ENCODE results near the gene DDIT3. TPM values are rescaled to one million over a fixed set of nuclear protein-coding genes. Genes with fewer than 3 reads are reported as not detected.
"Not testable (repeated sequence)": the region's sequence is repeated elsewhere in the genome, so short reads cannot be mapped to it uniquely, and the experiment has no call there.

Gene DDIT3
- total RNA-seq, 1 donor from 2014 or later = 42.6 TPM

- no peak overlapping the region for H3K4me3 ChIP-seq (ENCODE audit: insufficient read depth, low read depth, low read length)
- H3K4me3 Mint-ChIP-seq (ENCODE audit: unreplicated experiment) = no peak overlapping the region
- peaks cover 59% of the 10 kb centered on the region for H3K36me3 ChIP-seq (ENCODE audit: insufficient read depth, low read length)
- H3K79me2 ChIP-seq (ENCODE audit: insufficient read depth, low read length) = peaks cover 33% of the 10 kb centered on the region
- H3K27ac ChIP-seq (ENCODE audit: low read depth, low read length) = no peak overlapping the region
- DNase-seq (ENCODE audit: low read depth) (no peak), FAIRE-seq (no peak)
- no peak overlapping the region for H3K4me2 ChIP-seq (ENCODE audit: low read length)
- H3K9ac ChIP-seq (ENCODE audit: low read length) = no peak overlapping the region
- peaks cover 79% of the 10 kb centered on the region for H4K20me1 ChIP-seq (ENCODE audit: insufficient read depth, low read length)
- H3K9me3 Mint-ChIP-seq (ENCODE audit: unreplicated experiment) = no peaks in the 10 kb centered on the region
- H3K27me3 ChIP-seq (ENCODE audit: insufficient read depth, low read length) = no peaks in the 10 kb centered on the region
- peaks cover 49% of the 10 kb centered on the region for H3K36me3 Mint-ChIP-seq (ENCODE audit: low read depth, unreplicated experiment)
- peaks cover 33% of the 10 kb centered on the region for H3K4me1 Mint-ChIP-seq (ENCODE audit: low read depth, unreplicated experiment)
- peaks cover 22% of the 10 kb centered on the region for H3K4me1 ChIP-seq (ENCODE audit: insufficient read depth, low read length)
- no peaks in the 10 kb centered on the region for H3K27me3 Mint-ChIP-seq (ENCODE audit: low read depth, unreplicated experiment)
- H3K9me3 ChIP-seq (ENCODE audit: insufficient read depth, low read depth, low read length) = no peaks in the 10 kb centered on the region
- H2AFZ ChIP-seq (ENCODE audit: low read depth, low read length) = no peak overlapping the region
- no peak overlapping the region for H3K27ac Mint-ChIP-seq (ENCODE audit: unreplicated experiment)
- TF ChIP-seq CTCF (IDR thresholded peaks at IDR 0.05; ENCODE audit: insufficient read depth, low read depth, low read length) (no peak), EZH2 (IDR thresholded peaks at IDR 0.05; ENCODE audit: insufficient read depth, low read length) (no peak)
Measured at GRCh38 chr12:57514720-57515407, 5.5 kb downstream of the DDIT3 start.

- not testable (repeated sequence) for H3K27ac ChIP-seq (ENCODE audit: low read depth, low read length); H3K27ac Mint-ChIP-seq (ENCODE audit: unreplicated experiment)
Measured at GRCh38 chr12:57514246-57514645, 6.1 kb downstream of the DDIT3 start.

GRCh38 chr12:57513677-57514076, 6.6 kb downstream of the DDIT3 start:
- not testable (repeated sequence) for H3K9ac ChIP-seq (ENCODE audit: low read length); H3K4me2 ChIP-seq (ENCODE audit: low read length); DNase-seq (ENCODE audit: low read depth); H3K27me3 ChIP-seq (ENCODE audit: insufficient read depth, low read length); FAIRE-seq; H3K9me3 ChIP-seq (ENCODE audit: insufficient read depth, low read depth, low read length); H3K4me3 ChIP-seq (ENCODE audit: insufficient read depth, low read depth, low read length); H3K27me3 Mint-ChIP-seq (ENCODE audit: low read depth, unreplicated experiment); H3K9me3 Mint-ChIP-seq (ENCODE audit: unreplicated experiment); H3K4me3 Mint-ChIP-seq (ENCODE audit: unreplicated experiment); H3K27ac ChIP-seq (ENCODE audit: low read depth, low read length); H2AFZ ChIP-seq (ENCODE audit: low read depth, low read length); H3K27ac Mint-ChIP-seq (ENCODE audit: unreplicated experiment)
- peaks cover 17% of the 10 kb centered on the region for H3K4me1 ChIP-seq (ENCODE audit: insufficient read depth, low read length)
- peaks cover 67% of the 10 kb centered on the region for H4K20me1 ChIP-seq (ENCODE audit: insufficient read depth, low read length)
- H3K79me2 ChIP-seq (ENCODE audit: insufficient read depth, low read length) = peaks cover 21% of the 10 kb centered on the region
- H3K36me3 Mint-ChIP-seq (ENCODE audit: low read depth, unreplicated experiment) = peaks cover 48% of the 10 kb centered on the region
- H3K4me1 Mint-ChIP-seq (ENCODE audit: low read depth, unreplicated experiment) = peaks cover 26% of the 10 kb centered on the region
- H3K36me3 ChIP-seq (ENCODE audit: insufficient read depth, low read length) = peaks cover 63% of the 10 kb centered on the region

More at GRCh38 chr12:57514246-57514645, 6.1 kb downstream of the DDIT3 start:
- not testable (repeated sequence) for H3K9ac ChIP-seq (ENCODE audit: low read length); H2AFZ ChIP-seq (ENCODE audit: low read depth, low read length); H3K4me2 ChIP-seq (ENCODE audit: low read length); H3K9me3 ChIP-seq (ENCODE audit: insufficient read depth, low read depth, low read length); DNase-seq (ENCODE audit: low read depth); H3K9me3 Mint-ChIP-seq (ENCODE audit: unreplicated experiment); H3K4me3 ChIP-seq (ENCODE audit: insufficient read depth, low read depth, low read length); H3K27me3 Mint-ChIP-seq (ENCODE audit: low read depth, unreplicated experiment); H3K4me3 Mint-ChIP-seq (ENCODE audit: unreplicated experiment); FAIRE-seq; H3K27me3 ChIP-seq (ENCODE audit: insufficient read depth, low read length)
- peaks cover 50% of the 10 kb centered on the region for H3K36me3 Mint-ChIP-seq (ENCODE audit: low read depth, unreplicated experiment)
- Histone ChIP-seq H4K20me1 (ENCODE audit: insufficient read depth, low read length) (peaks cover 73% of the 10 kb centered on the region), H3K36me3 (ENCODE audit: insufficient read depth, low read length) (peaks cover 60% of the 10 kb centered on the region), H3K4me1 (ENCODE audit: insufficient read depth, low read length) (peaks cover 22% of the 10 kb centered on the region), H3K79me2 (ENCODE audit: insufficient read depth, low read length) (peaks cover 27% of the 10 kb centered on the region)
- peaks cover 30% of the 10 kb centered on the region for H3K4me1 Mint-ChIP-seq (ENCODE audit: low read depth, unreplicated experiment)

Data from astrocyte (in vitro differentiated cells and primary cell).